GM23338 (cell line): Measurements from ENCODE around the gene SLC66A1. TPM values are rescaled to one million over a fixed set of nuclear protein-coding genes. Genes with fewer than 3 reads are reported as not detected.

Experiments used
- ATAC-seq: fragments of 200-7000 bp; cut with Tn5 transposase; 3 replicates; pipeline ENCODE4 v1.9.1; 2020
- DNase-seq: peaks from one replicate; pipeline ENCODE4 v3.0.0-alpha.2; 2015; ENCODE audit warnings: low spot score
- H2AFZ ChIP-seq: fragments of 200-600 bp; sonication (generic); 2 replicates; pipeline ENCODE4 v1.8.0; 2016; ENCODE audit warnings: antibody characterized with exemption, mild to moderate bottlenecking, moderate library complexity
- H3F3A ChIP-seq: fragments of 200-600 bp; sonication (generic); replicated peaks from 2 replicates; pipeline ENCODE4 v1.8.0; 2017; ENCODE audit warnings: antibody characterized with exemption, mixed run types, low read depth
- H3K27ac ChIP-seq: fragments of 200-600 bp; sonication (generic); 2 replicates; pipeline ENCODE4 v1.6.1; 2016; ENCODE audit warnings: low read depth
- H3K27me3 ChIP-seq: fragments of 200-600 bp; sonication (generic); 2 replicates; pipeline ENCODE4 v1.8.0; 2016; ENCODE audit warnings: mild to moderate bottlenecking, mixed run types, moderate library complexity; ENCODE audit not compliant: insufficient read depth
- H3K36me3 ChIP-seq: fragments of 200-600 bp; sonication (generic); 2 replicates; pipeline ENCODE4 v1.8.0; 2016; ENCODE audit warnings: mild to moderate bottlenecking; ENCODE audit not compliant: insufficient read depth
- H3K4me1 ChIP-seq: fragments of 200-600 bp; sonication (generic); 2 replicates; pipeline ENCODE4 v1.8.0; 2016; ENCODE audit warnings: mild to moderate bottlenecking, moderate library complexity; ENCODE audit not compliant: insufficient read depth
- H3K4me2 ChIP-seq: fragments of 200-600 bp; sonication (generic); 2 replicates; pipeline ENCODE4 v1.7.1; 2017; ENCODE audit warnings: mixed run types
- H3K4me3 ChIP-seq: fragments of 200-600 bp; sonication (generic); 2 replicates; pipeline ENCODE4 v1.6.1; 2016; ENCODE audit warnings: mixed run types
- H3K79me2 ChIP-seq: fragments of 200-600 bp; sonication (generic); replicated peaks from 2 replicates; pipeline ENCODE4 v1.8.0; 2017; ENCODE audit warnings: mild to moderate bottlenecking; ENCODE audit not compliant: insufficient read depth
- H3K9me2 ChIP-seq: fragments of 200-600 bp; sonication (generic); 2 replicates; pipeline ENCODE4 v1.8.0; 2017; ENCODE audit not compliant: insufficient read depth
- H4K20me1 ChIP-seq: fragments of 200-600 bp; sonication (generic); replicated peaks from 2 replicates; pipeline ENCODE4 v1.8.0; 2017; ENCODE audit warnings: mild to moderate bottlenecking; ENCODE audit not compliant: insufficient read depth
- H3K27ac Mint-ChIP-seq: 2 replicates; pipeline ENCODE4 v1.8.0; 2020; ENCODE audit warnings: inconsistent platforms, mild to moderate bottlenecking, moderate library complexity, mixed read lengths
- H3K27me3 Mint-ChIP-seq: 3 replicates; pipeline ENCODE4 v1.8.0; 2022; ENCODE audit warnings: low read depth, mild to moderate bottlenecking, moderate library complexity, mixed read lengths, inconsistent platforms; ENCODE audit not compliant: insufficient read depth, poor library complexity
- H3K36me3 Mint-ChIP-seq: 3 replicates; pipeline ENCODE4 v1.8.0; 2021; ENCODE audit warnings: low read depth, mild to moderate bottlenecking, inconsistent platforms, moderate library complexity, mixed read lengths
- H3K4me1 Mint-ChIP-seq: 3 replicates; pipeline ENCODE4 v1.8.0; 2020; ENCODE audit warnings: mild to moderate bottlenecking, inconsistent platforms, mixed read lengths
- H3K4me3 Mint-ChIP-seq: 3 replicates; pipeline ENCODE4 v1.8.0; 2021; ENCODE audit warnings: moderate library complexity, mild to moderate bottlenecking, inconsistent platforms, mixed read lengths
- H3K9me3 Mint-ChIP-seq: 3 replicates; pipeline ENCODE4 v1.8.0; 2020; ENCODE audit warnings: moderate library complexity, mild to moderate bottlenecking, inconsistent platforms, mixed read lengths
- CREB1 ChIP-seq: fragments of 250-450 bp; sonication (Bioruptor Pico); IDR thresholded peaks from 2 replicates; pipeline ENCODE4 v1.5.0; 2020; ENCODE audit warnings: low read depth, mild to moderate bottlenecking, moderate library complexity
- CTCF ChIP-seq, 2 experiments: fragments of 200-600 bp in 1 of 2; sonication (generic) in 1 of 2; conservative IDR thresholded peaks; 2 replicates each; pipeline versions ENCODE4 v1.5.1 to v1.6.1; 2016 to 2017; ENCODE audit warnings: antibody characterized with exemption in 2 of 2, low read depth in 2 of 2, mild to moderate bottlenecking in 2 of 2, moderate library complexity in 1 of 2
- JUNB ChIP-seq: IDR thresholded peaks from one replicate; pipeline ENCODE4 v1.6.1; 2016; ENCODE audit warnings: antibody characterized with exemption; ENCODE audit not compliant: unreplicated experiment
- POLR2AphosphoS5 ChIP-seq: IDR thresholded peaks from 2 replicates; pipeline ENCODE4 v1.6.1; 2016; ENCODE audit warnings: antibody characterized with exemption, low read depth
- STAT1 ChIP-seq: IDR thresholded peaks from one replicate; pipeline ENCODE4 v1.6.1; 2016; ENCODE audit warnings: antibody characterized with exemption; ENCODE audit not compliant: unreplicated experiment
- polyA plus RNA-seq: library from polyadenylated mRNA; unstranded; fragments of >200 nt; fragmentation: Nextera tagmentation; extraction: Ambion mirVana; gene quantifications from 2 replicates; pipeline ENCODE4 v1.2.1, GENCODE V29; 2016
- total RNA-seq: library from RNA; depleted of rRNA; stranded (reverse); fragments of >200 nt; shearing (Covaris generic); gene quantifications from 2 replicates; pipeline ENCODE4 v1.2.3, GENCODE V29; 2014
- TF ChIP-seq, protein P1 (sequence below): IDR thresholded peaks from one replicate; pipeline ENCODE4 v1.6.1; 2018; ENCODE audit warnings: antibody characterized with exemption; ENCODE audit not compliant: unreplicated experiment
- TF ChIP-seq, protein P2 (sequence below): fragments of 250-450 bp; sonication (Bioruptor Pico); IDR thresholded peaks from 2 replicates; pipeline ENCODE4 v1.5.0; 2020; ENCODE audit warnings: mild to moderate bottlenecking, moderate library complexity

SLC66A1 gene
- total and polyA plus RNA-seq, 2 experiments from 2014 or later: 6.9 to 19.7 TPM

- H3K36me3 ChIP-seq: no peaks in the 10 kb centered on the region
- H3K4me3 Mint-ChIP-seq: peak overlapping the region; percentile 84
- no peaks in the 10 kb centered on the region for H3K9me2 ChIP-seq
- H3K27me3 Mint-ChIP-seq: peaks cover 5% of the 10 kb centered on the region
- peaks cover 19% of the 10 kb centered on the region for H3K36me3 Mint-ChIP-seq
- no peak for DNase-seq
- 0 out of 2 replicates have a peak, but pooled peaks cover 8% of the 10 kb centered on the region for H3K4me1 ChIP-seq
- H2AFZ ChIP-seq: peak overlapping the region; percentile 76
- H4K20me1 ChIP-seq: 0 out of 2 replicates have a peak, but pooled peaks cover 3% of the 10 kb centered on the region
- peak; percentile 29 for ATAC-seq
- H3K79me2 ChIP-seq: no peaks in the 10 kb centered on the region; the same call in 1 of the 2 replicates
- TF ChIP-seq STAT1: no peak
- TF ChIP-seq CTCF (conservative IDR thresholded peaks at IDR 0.05; ENCODE audit: low read depth in 2 of 2): no peak
- TF ChIP-seq CREB1 (CRISPR knock-in tag): no peak
- TF ChIP-seq, protein P1, sequence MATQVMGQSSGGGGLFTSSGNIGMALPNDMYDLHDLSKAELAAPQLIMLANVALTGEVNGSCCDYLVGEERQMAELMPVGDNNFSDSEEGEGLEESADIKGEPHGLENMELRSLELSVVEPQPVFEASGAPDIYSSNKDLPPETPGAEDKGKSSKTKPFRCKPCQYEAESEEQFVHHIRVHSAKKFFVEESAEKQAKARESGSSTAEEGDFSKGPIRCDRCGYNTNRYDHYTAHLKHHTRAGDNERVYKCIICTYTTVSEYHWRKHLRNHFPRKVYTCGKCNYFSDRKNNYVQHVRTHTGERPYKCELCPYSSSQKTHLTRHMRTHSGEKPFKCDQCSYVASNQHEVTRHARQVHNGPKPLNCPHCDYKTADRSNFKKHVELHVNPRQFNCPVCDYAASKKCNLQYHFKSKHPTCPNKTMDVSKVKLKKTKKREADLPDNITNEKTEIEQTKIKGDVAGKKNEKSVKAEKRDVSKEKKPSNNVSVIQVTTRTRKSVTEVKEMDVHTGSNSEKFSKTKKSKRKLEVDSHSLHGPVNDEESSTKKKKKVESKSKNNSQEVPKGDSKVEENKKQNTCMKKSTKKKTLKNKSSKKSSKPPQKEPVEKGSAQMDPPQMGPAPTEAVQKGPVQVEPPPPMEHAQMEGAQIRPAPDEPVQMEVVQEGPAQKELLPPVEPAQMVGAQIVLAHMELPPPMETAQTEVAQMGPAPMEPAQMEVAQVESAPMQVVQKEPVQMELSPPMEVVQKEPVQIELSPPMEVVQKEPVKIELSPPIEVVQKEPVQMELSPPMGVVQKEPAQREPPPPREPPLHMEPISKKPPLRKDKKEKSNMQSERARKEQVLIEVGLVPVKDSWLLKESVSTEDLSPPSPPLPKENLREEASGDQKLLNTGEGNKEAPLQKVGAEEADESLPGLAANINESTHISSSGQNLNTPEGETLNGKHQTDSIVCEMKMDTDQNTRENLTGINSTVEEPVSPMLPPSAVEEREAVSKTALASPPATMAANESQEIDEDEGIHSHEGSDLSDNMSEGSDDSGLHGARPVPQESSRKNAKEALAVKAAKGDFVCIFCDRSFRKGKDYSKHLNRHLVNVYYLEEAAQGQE: no peak
- TF ChIP-seq JUNB: no peak
- no peak for TF ChIP-seq POLR2AphosphoS5
- TF ChIP-seq, protein P2, sequence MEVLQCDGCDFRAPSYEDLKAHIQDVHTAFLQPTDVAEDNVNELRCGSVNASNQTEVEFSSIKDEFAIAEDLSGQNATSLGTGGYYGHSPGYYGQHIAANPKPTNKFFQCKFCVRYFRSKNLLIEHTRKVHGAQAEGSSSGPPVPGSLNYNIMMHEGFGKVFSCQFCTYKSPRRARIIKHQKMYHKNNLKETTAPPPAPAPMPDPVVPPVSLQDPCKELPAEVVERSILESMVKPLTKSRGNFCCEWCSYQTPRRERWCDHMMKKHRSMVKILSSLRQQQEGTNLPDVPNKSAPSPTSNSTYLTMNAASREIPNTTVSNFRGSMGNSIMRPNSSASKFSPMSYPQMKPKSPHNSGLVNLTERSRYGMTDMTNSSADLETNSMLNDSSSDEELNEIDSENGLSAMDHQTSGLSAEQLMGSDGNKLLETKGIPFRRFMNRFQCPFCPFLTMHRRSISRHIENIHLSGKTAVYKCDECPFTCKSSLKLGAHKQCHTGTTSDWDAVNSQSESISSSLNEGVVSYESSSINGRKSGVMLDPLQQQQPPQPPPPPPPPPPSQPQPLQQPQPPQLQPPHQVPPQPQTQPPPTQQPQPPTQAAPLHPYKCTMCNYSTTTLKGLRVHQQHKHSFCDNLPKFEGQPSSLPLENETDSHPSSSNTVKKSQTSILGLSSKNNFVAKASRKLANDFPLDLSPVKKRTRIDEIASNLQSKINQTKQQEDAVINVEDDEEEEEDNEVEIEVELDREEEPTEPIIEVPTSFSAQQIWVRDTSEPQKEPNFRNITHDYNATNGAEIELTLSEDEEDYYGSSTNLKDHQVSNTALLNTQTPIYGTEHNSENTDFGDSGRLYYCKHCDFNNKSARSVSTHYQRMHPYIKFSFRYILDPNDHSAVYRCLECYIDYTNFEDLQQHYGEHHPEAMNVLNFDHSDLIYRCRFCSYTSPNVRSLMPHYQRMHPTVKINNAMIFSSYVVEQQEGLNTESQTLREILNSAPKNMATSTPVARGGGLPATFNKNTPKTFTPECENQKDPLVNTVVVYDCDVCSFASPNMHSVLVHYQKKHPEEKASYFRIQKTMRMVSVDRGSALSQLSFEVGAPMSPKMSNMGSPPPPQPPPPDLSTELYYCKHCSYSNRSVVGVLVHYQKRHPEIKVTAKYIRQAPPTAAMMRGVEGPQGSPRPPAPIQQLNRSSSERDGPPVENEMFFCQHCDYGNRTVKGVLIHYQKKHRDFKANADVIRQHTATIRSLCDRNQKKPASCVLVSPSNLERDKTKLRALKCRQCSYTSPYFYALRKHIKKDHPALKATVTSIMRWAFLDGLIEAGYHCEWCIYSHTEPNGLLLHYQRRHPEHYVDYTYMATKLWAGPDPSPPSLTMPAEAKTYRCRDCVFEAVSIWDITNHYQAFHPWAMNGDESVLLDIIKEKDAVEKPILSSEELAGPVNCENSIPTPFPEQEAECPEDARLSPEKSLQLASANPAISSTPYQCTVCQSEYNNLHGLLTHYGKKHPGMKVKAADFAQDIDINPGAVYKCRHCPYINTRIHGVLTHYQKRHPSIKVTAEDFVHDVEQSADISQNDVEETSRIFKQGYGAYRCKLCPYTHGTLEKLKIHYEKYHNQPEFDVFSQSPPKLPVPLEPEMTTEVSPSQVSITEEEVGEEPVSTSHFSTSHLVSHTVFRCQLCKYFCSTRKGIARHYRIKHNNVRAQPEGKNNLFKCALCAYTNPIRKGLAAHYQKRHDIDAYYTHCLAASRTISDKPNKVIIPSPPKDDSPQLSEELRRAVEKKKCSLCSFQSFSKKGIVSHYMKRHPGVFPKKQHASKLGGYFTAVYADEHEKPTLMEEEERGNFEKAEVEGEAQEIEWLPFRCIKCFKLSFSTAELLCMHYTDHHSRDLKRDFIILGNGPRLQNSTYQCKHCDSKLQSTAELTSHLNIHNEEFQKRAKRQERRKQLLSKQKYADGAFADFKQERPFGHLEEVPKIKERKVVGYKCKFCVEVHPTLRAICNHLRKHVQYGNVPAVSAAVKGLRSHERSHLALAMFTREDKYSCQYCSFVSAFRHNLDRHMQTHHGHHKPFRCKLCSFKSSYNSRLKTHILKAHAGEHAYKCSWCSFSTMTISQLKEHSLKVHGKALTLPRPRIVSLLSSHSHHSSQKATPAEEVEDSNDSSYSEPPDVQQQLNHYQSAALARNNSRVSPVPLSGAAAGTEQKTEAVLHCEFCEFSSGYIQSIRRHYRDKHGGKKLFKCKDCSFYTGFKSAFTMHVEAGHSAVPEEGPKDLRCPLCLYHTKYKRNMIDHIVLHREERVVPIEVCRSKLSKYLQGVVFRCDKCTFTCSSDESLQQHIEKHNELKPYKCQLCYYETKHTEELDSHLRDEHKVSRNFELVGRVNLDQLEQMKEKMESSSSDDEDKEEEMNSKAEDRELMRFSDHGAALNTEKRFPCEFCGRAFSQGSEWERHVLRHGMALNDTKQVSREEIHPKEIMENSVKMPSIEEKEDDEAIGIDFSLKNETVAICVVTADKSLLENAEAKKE (CRISPR knock-in tag): no peak
- H3K27ac ChIP-seq: no peak overlapping the region
- H3F3A ChIP-seq: no peaks in the 10 kb centered on the region
- peak overlapping the region; percentile 92 for H3K4me3 ChIP-seq
- no peaks in the 10 kb centered on the region for H3K9me3 Mint-ChIP-seq
- H3K4me2 ChIP-seq: peak overlapping the region; percentile 96
- peaks cover 19% of the 10 kb centered on the region for H3K4me1 Mint-ChIP-seq
- no peak overlapping the region for H3K27ac Mint-ChIP-seq
- H3K27me3 ChIP-seq: peaks cover 10% of the 10 kb centered on the region
Observed at GRCh38 chr1:19311503-19311930, 609 bp upstream of the SLC66A1 start.
